ENCODE data around the gene PRR20G. TPM values are rescaled to one million over a fixed set of nuclear protein-coding genes. Genes with fewer than 3 reads are reported as not detected.

PRR20G gene
- total RNA-seq, 1 donor from 2014 or later = 0.75 TPM

- Histone ChIP-seq H3K27me3 (ENCODE audit: control insufficient read depth, insufficient read depth, low read length) (no peaks in the 10 kb centered on the region), H3K4me3 (ENCODE audit: low read depth, low read length) (no peak overlapping the region), H3K36me3 (ENCODE audit: control insufficient read depth, insufficient read depth, low read length) (no peaks in the 10 kb centered on the region)
- no peak for TF ChIP-seq CTCF (IDR thresholded peaks at IDR 0.05; ENCODE audit: insufficient read depth, low read length, poor library complexity, severe bottlenecking)
- no peak for DNase-seq (ENCODE audit: low read depth)
These were observed 38.5 kb upstream of the PRR20G start for GRCh38 chr3:127326341-127326740.

- Histone ChIP-seq H3K27me3 (ENCODE audit: control insufficient read depth, insufficient read depth, low read length) (no peaks in the 10 kb centered on the region), H3K36me3 (ENCODE audit: control insufficient read depth, insufficient read depth, low read length) (no peaks in the 10 kb centered on the region), H3K4me3 (ENCODE audit: low read depth, low read length) (no peak overlapping the region)
- TF ChIP-seq CTCF (IDR thresholded peaks at IDR 0.05; ENCODE audit: insufficient read depth, low read length, poor library complexity, severe bottlenecking) = no peak
- no peak for DNase-seq (ENCODE audit: low read depth)
These were observed 37.7 kb upstream of the PRR20G start for GRCh38 chr3:127325629-127325961.

DNA sequence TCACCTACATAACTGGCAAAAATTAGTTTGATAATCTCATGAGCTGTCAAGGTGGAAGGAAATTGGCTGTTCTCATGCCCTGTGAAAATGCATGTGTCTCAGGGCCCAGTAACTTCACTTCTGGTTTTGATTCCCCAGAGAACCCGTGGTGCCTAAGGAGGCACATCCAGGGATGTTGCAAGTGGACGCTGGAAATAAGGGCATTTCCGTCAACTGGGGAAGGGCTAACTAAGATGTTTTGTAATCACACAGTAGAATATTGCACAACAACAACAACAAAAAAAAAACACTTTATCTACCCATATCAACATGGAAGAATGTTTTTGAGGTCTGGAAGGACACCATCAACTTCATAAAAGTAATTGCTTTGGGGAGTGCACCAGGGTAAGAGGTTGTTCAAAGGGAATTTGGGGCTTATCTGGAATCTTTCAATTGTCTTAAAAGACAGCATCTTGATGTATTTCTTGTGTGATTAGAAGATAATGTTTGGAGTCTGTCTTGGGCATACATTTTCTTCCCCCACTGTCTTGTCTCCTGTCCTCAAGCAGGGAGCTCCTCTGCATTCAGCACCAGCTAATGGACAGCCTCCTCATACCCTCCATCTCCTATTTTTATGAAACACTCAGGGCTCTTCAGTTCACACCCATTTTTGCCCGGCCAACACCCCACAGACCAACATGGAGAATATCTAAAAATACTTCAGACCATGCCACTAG lies 37.2 kb upstream of the PRR20G start:
- no peak for DNase-seq (ENCODE audit: low read depth)
- no peaks in the 10 kb centered on the region for H3K27me3 ChIP-seq (ENCODE audit: control insufficient read depth, insufficient read depth, low read length)
- TF ChIP-seq CTCF (IDR thresholded peaks at IDR 0.05; ENCODE audit: insufficient read depth, low read length, poor library complexity, severe bottlenecking) = no peak

DNA sequence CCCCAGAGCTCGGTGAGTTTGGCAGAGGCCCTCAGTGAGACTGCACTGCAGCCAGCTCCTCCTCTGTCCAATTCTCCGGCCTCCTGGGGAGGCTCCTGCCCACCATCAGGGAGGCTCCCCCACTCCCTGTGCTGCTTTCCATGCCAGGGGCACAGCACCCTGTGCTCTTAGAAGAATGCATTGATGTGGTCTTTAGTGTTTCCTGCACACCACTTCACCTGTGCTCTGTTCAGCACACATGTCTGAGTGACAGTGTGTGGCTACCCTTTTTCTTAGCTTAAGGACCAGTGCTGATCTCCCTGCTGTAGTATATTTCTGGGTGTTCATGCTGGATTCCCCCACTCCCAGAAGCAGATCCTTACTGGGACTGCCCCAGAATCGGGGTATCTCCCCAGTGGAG lies 36.2 kb upstream of the PRR20G start:
- TF ChIP-seq CTCF (IDR thresholded peaks at IDR 0.05; ENCODE audit: insufficient read depth, low read length, poor library complexity, severe bottlenecking) = no peak
- Histone ChIP-seq H3K36me3 (ENCODE audit: control insufficient read depth, insufficient read depth, low read length) (no peaks in the 10 kb centered on the region), H3K27me3 (ENCODE audit: control insufficient read depth, insufficient read depth, low read length) (no peaks in the 10 kb centered on the region), H3K4me3 (ENCODE audit: low read depth, low read length) (no peak overlapping the region)
- no peak for DNase-seq (ENCODE audit: low read depth)

More for the DNA sequence above, 37.2 kb upstream of the PRR20G start:
- H3K4me3 ChIP-seq (ENCODE audit: low read depth, low read length) = no peak overlapping the region
- H3K36me3 ChIP-seq (ENCODE audit: control insufficient read depth, insufficient read depth, low read length) = no peaks in the 10 kb centered on the region

DNA sequence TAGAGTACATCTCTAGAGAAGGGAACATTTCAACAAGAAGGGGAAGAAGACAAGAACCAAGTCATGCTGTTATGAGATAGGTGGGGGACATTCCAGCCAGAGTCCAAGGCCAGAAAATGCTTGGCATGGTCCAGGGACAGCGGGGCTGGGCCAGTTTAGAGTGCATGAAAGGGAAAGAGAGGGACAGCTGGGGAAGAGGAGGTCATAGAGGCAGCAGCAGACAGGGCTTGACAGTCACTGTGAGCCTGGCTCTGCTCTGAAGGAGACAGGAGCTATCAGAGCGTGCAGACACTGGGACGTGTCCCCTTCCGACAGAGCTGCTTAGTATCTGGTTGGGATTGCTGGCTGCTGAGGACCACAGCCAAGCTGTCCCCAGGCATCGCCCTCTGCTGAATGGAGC lies 35.7 kb upstream of the PRR20G start:
- no peak for DNase-seq (ENCODE audit: low read depth)
- no peak for TF ChIP-seq CTCF (IDR thresholded peaks at IDR 0.05; ENCODE audit: insufficient read depth, low read length, poor library complexity, severe bottlenecking)
- H3K36me3 ChIP-seq (ENCODE audit: control insufficient read depth, insufficient read depth, low read length) = no peaks in the 10 kb centered on the region

GRCh38 chr3:127321371-127321770 lies 33.5 kb upstream of the PRR20G start:
- DNase-seq (ENCODE audit: low read depth) = no peak
- no peak for TF ChIP-seq CTCF (IDR thresholded peaks at IDR 0.05; ENCODE audit: insufficient read depth, low read length, poor library complexity, severe bottlenecking)
- no peaks in the 10 kb centered on the region for H3K36me3 ChIP-seq (ENCODE audit: control insufficient read depth, insufficient read depth, low read length)
- peaks cover 2% of the 10 kb centered on the region for H3K27me3 ChIP-seq (ENCODE audit: control insufficient read depth, insufficient read depth, low read length)
- H3K4me3 ChIP-seq (ENCODE audit: low read depth, low read length) = no peak overlapping the region

More for the DNA sequence above, 35.7 kb upstream of the PRR20G start:
- Histone ChIP-seq H3K27me3 (ENCODE audit: control insufficient read depth, insufficient read depth, low read length) (no peaks in the 10 kb centered on the region), H3K4me3 (ENCODE audit: low read depth, low read length) (no peak overlapping the region)
